Measurements from ENCODE around the gene AFTPH. TPM values are rescaled to one million over a fixed set of nuclear protein-coding genes. Genes with fewer than 3 reads are reported as not detected.

AFTPH gene
- polyA plus RNA-seq, 3 donors, result 22.3 to 28.6 (median 28.4) TPM

- Histone ChIP-seq H3K27ac (ENCODE audit: low read depth in 1 of 2, low read length in 2 of 2) (no peak overlapping the region), H2AFZ (ENCODE audit: insufficient read depth, low read depth, low read length, poor library complexity, severe bottlenecking) (no peak overlapping the region), H3K9me3 (replicated peaks in 1 of 2; ENCODE audit: control insufficient read depth in 1 of 2, insufficient read depth in 1 of 2, low read length in 2 of 2) (no peaks in the 10 kb centered on the region), H3K36me3 (replicated peaks in 1 of 2; ENCODE audit: control insufficient read depth in 1 of 2, insufficient read depth in 2 of 2, low read length in 2 of 2) (no peaks in the 10 kb centered on the region), H3K79me2 (ENCODE audit: insufficient read depth, low read length) (no peaks in the 10 kb centered on the region), H4K20me1 (ENCODE audit: insufficient read depth, low read length) (no peaks in the 10 kb centered on the region), H3K4me2 (replicated peaks; ENCODE audit: extremely low read depth, low read length, poor library complexity, severe bottlenecking) (no peak overlapping the region), H3K27me3 (ENCODE audit: control insufficient read depth in 2 of 2, insufficient read depth in 2 of 2, low read length in 2 of 2) (no peaks in the 10 kb centered on the region), H3K9ac (ENCODE audit: insufficient read depth, low read length, poor library complexity, severe bottlenecking) (no peak overlapping the region), H3K4me3 (replicated peaks in 1 of 3; ENCODE audit: low read depth in 2 of 3, low read length in 3 of 3) (no peak overlapping the region), H3K4me1 (ENCODE audit: control insufficient read depth in 1 of 2, insufficient read depth in 2 of 2, low read length in 2 of 2) (peaks cover 0 to 4% of the 10 kb centered on the region in 2 donors)
- no peak overlapping the region for H3K4me3 Mint-ChIP-seq
- no peak for TF ChIP-seq CTCF (IDR thresholded peaks at IDR 0.05)
- no peak for DNase-seq
- intact Hi-C loops (cut with micrococcal nuclease), result no loop called here
- peaks cover 1 to 4% (median 3%) of the 10 kb centered on the region in 3 donors for H3K27me3 Mint-ChIP-seq (ENCODE audit: low read depth in 3 of 3)
- no peaks in the 10 kb centered on the region for H3K36me3 Mint-ChIP-seq
- WGBS (ENCODE audit: insufficient coverage), result no CpG with 5 or more reads among the region's 6 CpGs
- no peak overlapping the region for H3K27ac Mint-ChIP-seq
- peaks cover 8% of the 10 kb centered on the region for H3K4me1 Mint-ChIP-seq
- H3K9me3 Mint-ChIP-seq, result peaks cover 0 to 2% (median 0%) of the 10 kb centered on the region in 7 donors
These were observed 91.2 kb downstream of the AFTPH start for GRCh38 chr2:64615192-64615763.

- Histone ChIP-seq H3K4me1 (ENCODE audit: control insufficient read depth in 1 of 2, insufficient read depth in 2 of 2, low read length in 2 of 2) (peaks cover 0 to 4% of the 10 kb centered on the region in 2 donors), H3K27me3 (ENCODE audit: control insufficient read depth in 2 of 2, insufficient read depth in 2 of 2, low read length in 2 of 2) (no peaks in the 10 kb centered on the region), H3K9ac (ENCODE audit: insufficient read depth, low read length, poor library complexity, severe bottlenecking) (no peak overlapping the region), H3K4me3 (replicated peaks in 1 of 3; ENCODE audit: low read depth in 2 of 3, low read length in 3 of 3) (no peak overlapping the region), H3K4me2 (replicated peaks; ENCODE audit: extremely low read depth, low read length, poor library complexity, severe bottlenecking) (no peak overlapping the region), H3K9me3 (replicated peaks in 1 of 2; ENCODE audit: control insufficient read depth in 1 of 2, insufficient read depth in 1 of 2, low read length in 2 of 2) (no peaks in the 10 kb centered on the region), H3K27ac (ENCODE audit: low read depth in 1 of 2, low read length in 2 of 2) (no peak overlapping the region), H4K20me1 (ENCODE audit: insufficient read depth, low read length) (no peaks in the 10 kb centered on the region), H3K79me2 (ENCODE audit: insufficient read depth, low read length) (no peaks in the 10 kb centered on the region), H3K36me3 (replicated peaks in 1 of 2; ENCODE audit: control insufficient read depth in 1 of 2, insufficient read depth in 2 of 2, low read length in 2 of 2) (no peaks in the 10 kb centered on the region), H2AFZ (ENCODE audit: insufficient read depth, low read depth, low read length, poor library complexity, severe bottlenecking) (no peak overlapping the region)
- DNase-seq, result no peak
- Mint-ChIP-seq H3K4me3 (no peak overlapping the region), H3K27me3 (ENCODE audit: low read depth in 3 of 3) (peaks cover 1 to 4% (median 3%) of the 10 kb centered on the region in 3 donors), H3K36me3 (no peaks in the 10 kb centered on the region), H3K9me3 (peaks cover 0 to 2% (median 0%) of the 10 kb centered on the region in 7 donors), H3K27ac (no peak overlapping the region), H3K4me1 (peaks cover 8% of the 10 kb centered on the region)
- no peak for TF ChIP-seq CTCF (IDR thresholded peaks at IDR 0.05)
- intact Hi-C loops (cut with micrococcal nuclease), result no loop called here
- 99% methylated on average over 7 of the region's 7 CpGs for WGBS (ENCODE audit: insufficient coverage)
These were observed 91.9 kb downstream of the AFTPH start for GRCh38 chr2:64615844-64616536.
